ENCODE measurements around the gene C10orf143. TPM values are rescaled to one million over a fixed set of nuclear protein-coding genes. Genes with fewer than 3 reads are reported as not detected.
"Not testable (repeated sequence)": the region's sequence is repeated elsewhere in the genome, so short reads cannot be mapped to it uniquely, and the experiment has no call there.

C10orf143 gene
- total and polyA plus RNA-seq, 3 donors from 2014 or later, result 3.7 to 7.6 (median 7.2) TPM

- Histone ChIP-seq H3K4me1 (no peaks in the 10 kb centered on the region), H3K27me3 (no peaks in the 10 kb centered on the region), H3K4me3 (no peak overlapping the region), H3K9me3 (no peaks in the 10 kb centered on the region), H3K36me3 (ENCODE audit: low read depth, missing control alignments) (no peaks in the 10 kb centered on the region), H3K27ac (no peak overlapping the region)
- TF ChIP-seq POLR2A (IDR thresholded peaks at IDR 0.05), result no peak
- TF ChIP-seq CTCF (IDR thresholded peaks at IDR 0.05), result no peak
- no peak for DNase-seq
- 38 to 43% methylated on average over 3 of the region's 3 CpGs for WGBS, 2 donors
- intact Hi-C loops (cut with DNase I; ENCODE audit: low total_unique reads), result no loop called here
These were observed 17.6 kb upstream of the C10orf143 start for GRCh38 chr10:130128062-130128781.

DNA sequence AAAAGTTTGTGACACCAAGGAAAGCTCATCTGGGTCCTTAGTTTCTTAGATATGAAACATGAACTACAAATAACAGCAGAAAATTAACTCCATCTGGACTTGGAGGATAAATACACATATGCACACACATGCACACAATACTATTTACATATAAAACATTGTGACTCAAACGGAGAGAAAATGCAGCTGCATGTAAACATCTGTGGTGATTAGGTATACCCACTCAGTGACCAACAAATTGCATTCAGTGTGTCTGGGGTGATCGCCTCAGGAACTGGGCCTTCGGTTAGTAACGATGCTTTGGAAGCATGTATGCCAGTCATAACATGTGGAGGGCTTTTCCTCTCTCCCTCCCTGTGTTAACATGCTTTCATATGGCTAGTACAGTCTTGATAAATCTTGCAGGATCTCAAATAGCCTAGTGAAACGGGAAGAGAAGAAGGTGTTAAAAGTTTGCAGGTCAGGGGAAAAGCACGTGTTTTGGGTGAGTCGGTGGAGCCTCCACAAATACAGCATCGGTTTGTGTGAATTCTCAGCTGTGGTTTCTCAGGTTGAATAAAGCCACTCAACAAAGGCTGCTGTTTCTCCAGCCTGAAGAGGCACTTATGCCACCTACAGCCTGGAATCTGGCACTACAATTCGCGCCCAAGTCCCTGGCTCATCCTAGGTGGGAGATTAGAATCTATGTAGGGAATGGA is 16.9 kb upstream of the C10orf143 start:
- TF ChIP-seq CTCF (IDR thresholded peaks at IDR 0.05) (peak in 2 of 3 experiments; percentile 36 to 58), POLR2A (IDR thresholded peaks at IDR 0.05) (no peak)
- no peak overlapping the region for H3K4me3 ChIP-seq
- H3K4me1 ChIP-seq, result no peaks in the 10 kb centered on the region
- intact Hi-C loops (cut with DNase I; ENCODE audit: low total_unique reads), result no loop called here
- no peak overlapping the region for H3K27ac ChIP-seq
- H3K27me3 ChIP-seq, result no peaks in the 10 kb centered on the region
- peak; percentile 58 for DNase-seq
- no peaks in the 10 kb centered on the region for H3K36me3 ChIP-seq (ENCODE audit: low read depth, missing control alignments)
- H3K9me3 ChIP-seq, result no peaks in the 10 kb centered on the region
- 39 to 53% methylated on average over 10 of the region's 10 CpGs for WGBS, 2 donors

GRCh38 chr10:130121486-130122079 is 11.0 kb upstream of the C10orf143 start:
- Histone ChIP-seq H3K9me3 (no peaks in the 10 kb centered on the region), H3K4me3 (no peak overlapping the region), H3K27me3 (no peaks in the 10 kb centered on the region), H3K4me1 (no peaks in the 10 kb centered on the region), H3K27ac (no peak overlapping the region), H3K36me3 (ENCODE audit: low read depth, missing control alignments) (no peaks in the 10 kb centered on the region)
- intact Hi-C loops (cut with DNase I; ENCODE audit: low total_unique reads), result no loop called here
- no peak for DNase-seq
- WGBS, 2 donors, result 67 to 86% methylated on average over 6 to 13 of the region's 13 CpGs
- TF ChIP-seq CTCF (IDR thresholded peaks at IDR 0.05) (no peak), POLR2A (IDR thresholded peaks at IDR 0.05) (no peak)

GRCh38 chr10:130117535-130117934 is 6.9 kb upstream of the C10orf143 start:
- H3K4me1 ChIP-seq; H3K9me3 ChIP-seq; DNase-seq; H3K27me3 ChIP-seq; H3K36me3 ChIP-seq (ENCODE audit: low read depth, missing control alignments); H3K4me3 ChIP-seq; H3K27ac ChIP-seq; intact Hi-C loops (cut with DNase I; ENCODE audit: low total_unique reads): not testable (repeated sequence)
- 70 to 82% methylated on average over 6 of the region's 6 CpGs for WGBS, 2 donors

- WGBS, 2 donors, result 96 to 98% methylated on average over 4 of the region's 4 CpGs
These were observed 6.3 kb upstream of the C10orf143 start for GRCh38 chr10:130116942-130117341.

More at GRCh38 chr10:130116942-130117341, 6.3 kb upstream of the C10orf143 start:
- DNase-seq; H3K27ac ChIP-seq; H3K4me1 ChIP-seq; intact Hi-C loops (cut with DNase I; ENCODE audit: low total_unique reads); H3K9me3 ChIP-seq; H3K4me3 ChIP-seq; H3K36me3 ChIP-seq (ENCODE audit: low read depth, missing control alignments); H3K27me3 ChIP-seq: not testable (repeated sequence)
